ENCODE data around the gene WDR18.

DNA sequence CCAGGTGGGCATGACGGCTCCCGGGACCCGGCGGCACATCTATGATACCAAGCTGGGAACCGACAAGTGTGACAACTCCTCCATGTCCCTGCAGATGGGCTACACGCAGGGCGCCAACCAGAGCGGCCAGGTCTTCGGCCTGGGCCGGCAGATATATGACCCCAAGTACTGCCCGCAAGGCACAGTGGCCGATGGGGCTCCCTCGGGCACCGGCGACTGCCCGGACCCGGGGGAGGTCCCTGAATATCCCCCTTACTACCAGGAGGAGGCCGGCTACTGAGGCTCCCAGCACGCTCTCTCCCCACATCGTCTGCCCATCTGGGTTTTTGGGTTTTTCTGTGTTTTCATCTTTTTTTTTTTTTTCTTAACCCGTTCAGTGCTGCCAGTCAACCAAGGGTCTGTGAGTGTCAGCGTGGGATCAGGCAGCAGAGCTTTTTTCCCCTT lies 53.5 kb downstream of the WDR18 start:
- TF ChIP-seq, protein P1, sequence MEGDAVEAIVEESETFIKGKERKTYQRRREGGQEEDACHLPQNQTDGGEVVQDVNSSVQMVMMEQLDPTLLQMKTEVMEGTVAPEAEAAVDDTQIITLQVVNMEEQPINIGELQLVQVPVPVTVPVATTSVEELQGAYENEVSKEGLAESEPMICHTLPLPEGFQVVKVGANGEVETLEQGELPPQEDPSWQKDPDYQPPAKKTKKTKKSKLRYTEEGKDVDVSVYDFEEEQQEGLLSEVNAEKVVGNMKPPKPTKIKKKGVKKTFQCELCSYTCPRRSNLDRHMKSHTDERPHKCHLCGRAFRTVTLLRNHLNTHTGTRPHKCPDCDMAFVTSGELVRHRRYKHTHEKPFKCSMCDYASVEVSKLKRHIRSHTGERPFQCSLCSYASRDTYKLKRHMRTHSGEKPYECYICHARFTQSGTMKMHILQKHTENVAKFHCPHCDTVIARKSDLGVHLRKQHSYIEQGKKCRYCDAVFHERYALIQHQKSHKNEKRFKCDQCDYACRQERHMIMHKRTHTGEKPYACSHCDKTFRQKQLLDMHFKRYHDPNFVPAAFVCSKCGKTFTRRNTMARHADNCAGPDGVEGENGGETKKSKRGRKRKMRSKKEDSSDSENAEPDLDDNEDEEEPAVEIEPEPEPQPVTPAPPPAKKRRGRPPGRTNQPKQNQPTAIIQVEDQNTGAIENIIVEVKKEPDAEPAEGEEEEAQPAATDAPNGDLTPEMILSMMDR (IDR thresholded peaks at IDR 0.05): no peak
- no peak for TF ChIP-seq ZFX (IDR thresholded peaks at IDR 0.05; ENCODE audit: borderline replicate concordance)
